Omental fat pad (tissue), 4 donors: ENCODE data around the gene MACROD2. TPM values are rescaled to one million over a fixed set of nuclear protein-coding genes. Genes with fewer than 3 reads are reported as not detected.

Source experiments
- ATAC-seq: fragments of 150-250 bp; one replicate; pipeline ENCODE4 v1.9.1; 2016; ENCODE audit warnings: mild to moderate bottlenecking, moderate library complexity; ENCODE audit not compliant: low FRiP score
- DNase-seq: peaks from one replicate; pipeline ENCODE4 v3.0.0-alpha.2; 2019; ENCODE audit warnings: low spot score
- CTCF ChIP-seq, 3 donors: fragments of 450-650 bp; IDR thresholded peaks; one replicate each; pipeline ENCODE4 v1.5.1; 2016 to 2017; ENCODE audit warnings: antibody characterized with exemption in 3 of 3, mild to moderate bottlenecking in 3 of 3, moderate library complexity in 2 of 3
- total RNA-seq, 4 donors: library from RNA; depleted of rRNA; stranded (reverse); fragments of >200 nt; gene quantifications; one replicate each; pipeline ENCODE4 v1.1.0, GENCODE V29; 2016

The MACROD2 gene
- total RNA-seq, 4 donors from 2014 or later: 6.8 to 54.1 (median 7.4) TPM

- no peak for ATAC-seq
- TF ChIP-seq CTCF (IDR thresholded peaks at IDR 0.05): no peak
- DNase-seq: no peak
These were observed 1926.6 kb downstream of the MACROD2 start for GRCh38 chr20:15921930-15922329.

GRCh38 chr20:15922556-15922955, 1927.2 kb downstream of the MACROD2 start:
- ATAC-seq (no peak), DNase-seq (no peak)
- TF ChIP-seq CTCF (IDR thresholded peaks at IDR 0.05): no peak

- TF ChIP-seq CTCF (IDR thresholded peaks at IDR 0.05): no peak
- ATAC-seq: no peak
- no peak for DNase-seq
These were observed 1927.9 kb downstream of the MACROD2 start for GRCh38 chr20:15923030-15923776.

- DNase-seq (no peak), ATAC-seq (no peak)
- TF ChIP-seq CTCF (IDR thresholded peaks at IDR 0.05): no peak
These were observed 1929.2 kb downstream of the MACROD2 start for GRCh38 chr20:15924556-15924955.

GRCh38 chr20:15925376-15925775, 1930.1 kb downstream of the MACROD2 start:
- DNase-seq: no peak
- ATAC-seq: no peak
- TF ChIP-seq CTCF (IDR thresholded peaks at IDR 0.05): no peak

GRCh38 chr20:15927893-15928650, 1932.8 kb downstream of the MACROD2 start:
- no peak for ATAC-seq
- DNase-seq: no peak
- TF ChIP-seq CTCF (IDR thresholded peaks at IDR 0.05): no peak
